SK-N-SH (cell line): Measurements from ENCODE around the gene IFT122. TPM values are rescaled to one million over a fixed set of nuclear protein-coding genes. Genes with fewer than 3 reads are reported as not detected.
A peak's percentile ranks its signal among the peaks of the same experiment; 100 is the strongest.

ENCODE experiments used
- CTCF ChIA-PET: fragments of 300-600, 350-600 bp; formaldehyde crosslinking; extraction: SDS; loops from one replicate; lab custom pipeline; 2021; lab: Yijun Ruan, JAX
- POLR2A ChIA-PET: fragments of 350-600 bp; sonication (Branson Sonifier 250); formaldehyde crosslinking; extraction: SDS; loops from one replicate; lab custom pipeline; 2020; ENCODE audit warnings: antibody characterized with exemption, inconsistent platforms; lab: Yijun Ruan, JAX
- DNase-seq: peaks from one replicate; pipeline ENCODE4 v3.0.0; 2012
- H2AFZ ChIP-seq: fragments of 200-600 bp; sonication (generic); 2 replicates; pipeline ENCODE4 v1.8.1; 2016; ENCODE audit warnings: antibody characterized with exemption, mild to moderate bottlenecking, low read depth
- H3F3A ChIP-seq: fragments of 200-600 bp; sonication (generic); replicated peaks from 2 replicates; pipeline ENCODE3; 2016; ENCODE audit warnings: antibody characterized with exemption, mild to moderate bottlenecking; ENCODE audit not compliant: insufficient read depth
- H3K27ac ChIP-seq, 2 experiments: fragments of 200-500 bp in 1 of 2; fragments of 200-600 bp in 1 of 2; sonication (Bioruptor generic) in 1 of 2; sonication (generic), shearing (Covaris generic) in 1 of 2; 2 replicates each; pipeline versions ENCODE4 v1.5.1 to v1.6.1; 2014 to 2016; ENCODE audit warnings: low read depth in 2 of 2, inconsistent platforms in 1 of 2, low read length in 1 of 2, mild to moderate bottlenecking in 1 of 2, mixed read lengths in 1 of 2
- H3K27me3 ChIP-seq: fragments of 200-600 bp; sonication (generic), shearing (Covaris generic); 2 replicates; pipeline ENCODE4 v1.6.1; 2016; ENCODE audit warnings: mixed run types; ENCODE audit not compliant: insufficient read depth
- H3K36me3 ChIP-seq, 2 experiments: fragments of 200-500 bp in 1 of 2; fragments of 200-600 bp in 1 of 2; sonication (Bioruptor generic) in 1 of 2; sonication (generic) in 1 of 2; replicated peaks in 1 of 2; 2 replicates each; pipeline versions ENCODE3 to v1.5.1; 2014 to 2016; ENCODE audit warnings: low read length in 1 of 2, mild to moderate bottlenecking in 1 of 2; ENCODE audit not compliant: insufficient read depth in 2 of 2, control insufficient read depth in 1 of 2
- H3K4me1 ChIP-seq, 2 experiments: fragments of 200-500 bp in 1 of 2; fragments of 200-600 bp in 1 of 2; sonication (Bioruptor generic) in 1 of 2; sonication (generic), shearing (Covaris generic) in 1 of 2; 2 replicates each; pipeline versions ENCODE4 v1.5.1 to v1.6.1; 2014 to 2016; ENCODE audit warnings: low read depth in 1 of 2, low read length in 1 of 2, mixed run types in 1 of 2; ENCODE audit not compliant: insufficient read depth in 2 of 2, control insufficient read depth in 1 of 2
- H3K4me2 ChIP-seq: fragments of 200-600 bp; sonication (generic), shearing (Covaris generic); 2 replicates; pipeline ENCODE4 v1.6.1; 2017; ENCODE audit warnings: mixed run types
- H3K4me3 ChIP-seq, 2 experiments: fragments of 200-500 bp in 1 of 2; fragments of 200-600 bp in 1 of 2; sonication (Bioruptor generic) in 1 of 2; sonication (generic), shearing (Covaris generic) in 1 of 2; 2 replicates each; pipeline versions ENCODE4 v1.5.1 to v1.8.1; 2014 to 2016; ENCODE audit warnings: low read depth in 2 of 2, inconsistent platforms in 1 of 2, low read length in 1 of 2, mild to moderate bottlenecking in 1 of 2, mixed read lengths in 1 of 2, moderate library complexity in 1 of 2
- H3K79me2 ChIP-seq: fragments of 200-600 bp; sonication (generic); 2 replicates; pipeline ENCODE4 v1.8.1; 2017; ENCODE audit warnings: mild to moderate bottlenecking; ENCODE audit not compliant: insufficient read depth
- H3K9ac ChIP-seq: fragments of 200-600 bp; sonication (generic); 2 replicates; pipeline ENCODE4 v1.6.1; 2017; ENCODE audit warnings: mixed run types
- H3K9me2 ChIP-seq: fragments of 200-600 bp; sonication (generic); 2 replicates; pipeline ENCODE4 v1.6.1; 2017; ENCODE audit warnings: mixed run types
- H3K9me3 ChIP-seq: fragments of 200-600 bp; sonication (generic); 2 replicates; pipeline ENCODE4 v1.6.1; 2017; ENCODE audit warnings: mixed run types, mild to moderate bottlenecking, moderate library complexity
- H4K20me1 ChIP-seq: fragments of 200-600 bp; sonication (generic); 2 replicates; pipeline ENCODE4 v1.6.1; 2017; ENCODE audit warnings: mild to moderate bottlenecking, mixed run types; ENCODE audit not compliant: insufficient read depth
- CHD2 ChIP-seq: fragments of 150-350 bp; IDR thresholded peaks from 2 replicates; pipeline ENCODE4 v1.6.1; 2018; ENCODE audit warnings: low read length; ENCODE audit not compliant: partially characterized antibody
- EP300 ChIP-seq, 2 experiments: IDR thresholded peaks; 2 replicates each; pipeline versions ENCODE4 v1.4.0 to v1.6.1; 2012; ENCODE audit warnings: borderline replicate concordance in 1 of 2, low read depth in 1 of 2, low read length in 1 of 2
- EZH2phosphoT487 ChIP-seq: fragments of 200-600 bp; sonication (generic); IDR thresholded peaks from 2 replicates; pipeline ENCODE4 v1.6.1; 2017; ENCODE audit warnings: low read depth, mixed run types, mild to moderate bottlenecking, antibody characterized with exemption, moderate library complexity, borderline replicate concordance
- FOXM1 ChIP-seq: IDR thresholded peaks from 2 replicates; pipeline ENCODE4 v1.4.0; 2012; ENCODE audit warnings: low read depth, mild to moderate bottlenecking
- GATA2 ChIP-seq: sonication (generic); formaldehyde crosslinking; IDR thresholded peaks from 2 replicates; pipeline ENCODE4 v1.5.0; 2020; ENCODE audit warnings: mild to moderate bottlenecking, missing genetic modification reagents
- IRF3 ChIP-seq: fragments of 150-350 bp; IDR thresholded peaks from 2 replicates; pipeline ENCODE4 v1.6.1; 2016; ENCODE audit warnings: mild to moderate bottlenecking, low read depth, low read length
- JUND ChIP-seq: IDR thresholded peaks from 2 replicates; pipeline ENCODE4 v1.4.0; 2012
- NFIC ChIP-seq: IDR thresholded peaks from 2 replicates; pipeline ENCODE4 v1.4.0; 2012; ENCODE audit warnings: borderline replicate concordance
- POLR2AphosphoS5 ChIP-seq: IDR thresholded peaks from 2 replicates; pipeline ENCODE4 v1.6.1; 2012; ENCODE audit warnings: low read depth, low read length
- RFX5 ChIP-seq: IDR thresholded peaks from 2 replicates; pipeline ENCODE4 v1.6.1; 2012; ENCODE audit warnings: mild to moderate bottlenecking, improper control_type of control experiment, low read length
- RXRA ChIP-seq: IDR thresholded peaks from 2 replicates; pipeline ENCODE4 v1.4.0; 2012; ENCODE audit warnings: low read depth, mild to moderate bottlenecking, borderline replicate concordance
- SIN3A ChIP-seq: IDR thresholded peaks from 2 replicates; pipeline ENCODE4 v1.6.1; 2012; ENCODE audit warnings: low read depth, mild to moderate bottlenecking, low read length, moderate library complexity, borderline replicate concordance
- TCF12 ChIP-seq: IDR thresholded peaks from 2 replicates; pipeline ENCODE4 v1.4.0; 2012
- TEAD4 ChIP-seq: IDR thresholded peaks from 2 replicates; pipeline ENCODE4 v1.4.0; 2012; ENCODE audit warnings: mild to moderate bottlenecking, borderline replicate concordance; ENCODE audit not compliant: insufficient read depth
- USF2 ChIP-seq: fragments of 150-350 bp; IDR thresholded peaks from 2 replicates; pipeline ENCODE4 v1.6.1; 2017; ENCODE audit warnings: antibody characterized with exemption, low read length, low read depth, borderline replicate concordance
- YY1 ChIP-seq: IDR thresholded peaks from 2 replicates; pipeline ENCODE4 v1.4.0; 2012; ENCODE audit warnings: low read depth, mild to moderate bottlenecking
- whole genome bisulfite sequencing: methylation state at CpG from one replicate; pipeline ENCODE4 v1.1.6; 2017; ENCODE audit warnings: low lambda C conversion rate; 5-methylcytosine and 5-hydroxymethylcytosine counted together
- polyA plus RNA-seq, 3 experiments: library from polyadenylated mRNA; depleted of rRNA; stranded (reverse); fragments of >200 nt; gene quantifications; 2 replicates each; pipeline ENCODE4 v1.2.3, GENCODE V29; 2012

The IFT122 gene
- polyA plus RNA-seq, 1 of the 3 experiments (the other 2 are of a cell fraction) = 20.1 TPM

GRCh38 chr3:129520960-129521359 is 80.9 kb downstream of the IFT122 start (continued):
- TF ChIP-seq RFX5 (no peak), EP300 (IDR thresholded peaks at IDR 0.05; ENCODE audit: borderline replicate concordance in 1 of 2, low read depth in 1 of 2, low read length in 1 of 2) (no peak), CHD2 (no peak)
- TF ChIP-seq, all 33 proteins: peak for 0

GRCh38 chr3:129521611-129522010 is 81.6 kb downstream of the IFT122 start:
- peaks cover 0 to 15% of the 10 kb centered on the region in 2 experiments; a peak in 2 of 4 replicates for H3K4me1 ChIP-seq
- H3K79me2 ChIP-seq = no peaks in the 10 kb centered on the region
- H3K9ac ChIP-seq = no peak overlapping the region
- no peaks in the 10 kb centered on the region for H3K9me3 ChIP-seq
- H3K36me3 ChIP-seq = no peaks in the 10 kb centered on the region
- no peak overlapping the region for H3K27ac ChIP-seq
- H2AFZ ChIP-seq = no peak overlapping the region
- POLR2A ChIA-PET = interaction anchor here (0.7 kb wide), 1 partner anchor 22 kb away, joined by 3 read pairs; no protein-coding TSS in a partner anchor
- H3K4me2 ChIP-seq = no peak overlapping the region
- no peaks in the 10 kb centered on the region for H3K27me3 ChIP-seq
- H3K9me2 ChIP-seq = no peaks in the 10 kb centered on the region
- no peaks in the 10 kb centered on the region for H4K20me1 ChIP-seq
- DNase-seq = peak; percentile 63
- H3K4me3 ChIP-seq = no peak overlapping the region
- H3F3A ChIP-seq = no peaks in the 10 kb centered on the region
- CTCF ChIA-PET = no interaction called here
- TF ChIP-seq USF2 (no peak), SIN3A (no peak), NFIC (no peak), EZH2phosphoT487 (no peak)
- WGBS = 85% methylated on average over 8 of the region's 8 CpGs

- Histone ChIP-seq H3K79me2 (no peaks in the 10 kb centered on the region), H3K36me3 (no peaks in the 10 kb centered on the region), H3K4me3 (no peak overlapping the region), H3K4me1 (peaks cover 0 to 15% of the 10 kb centered on the region in 2 experiments; a peak in 2 of 4 replicates), H4K20me1 (no peaks in the 10 kb centered on the region), H3K4me2 (no peak overlapping the region), H3K27me3 (no peaks in the 10 kb centered on the region), H2AFZ (no peak overlapping the region), H3F3A (no peaks in the 10 kb centered on the region), H3K27ac (no peak overlapping the region), H3K9me3 (no peaks in the 10 kb centered on the region), H3K9ac (no peak overlapping the region), H3K9me2 (no peaks in the 10 kb centered on the region)
- ChIA-PET POLR2A (no interaction called here), CTCF (interaction anchor here (1.3 kb wide), 1 partner anchor 32 kb away, joined by 5 read pairs; no protein-coding TSS in a partner anchor)
- TF ChIP-seq RXRA (no peak), YY1 (no peak), IRF3 (no peak), POLR2AphosphoS5 (no peak), JUND (no peak), FOXM1 (no peak), TEAD4 (no peak), TCF12 (no peak), GATA2 (no peak)
- WGBS = 100% methylated on average over 2 of the region's 5 CpGs
- DNase-seq = peak; percentile 12
These were observed 82.9 kb downstream of the IFT122 start for GRCh38 chr3:129522953-129523352.
